OCI-LY7 (cell line): Measurements from ENCODE around the gene WEE2. TPM values are rescaled to one million over a fixed set of nuclear protein-coding genes. Genes with fewer than 3 reads are reported as not detected.

ENCODE experiments used
- Bru-seq: library from RNA; stranded (reverse); fragments of 400-500 nt; gene quantifications from one replicate; lab custom pipeline; 2021; lab: Mats Ljungman, UMichigan
- BruChase-seq, 2 experiments: library from RNA; stranded (reverse); fragments of 400-500 nt; gene quantifications; one replicate each; lab custom pipeline; 2021; lab: Mats Ljungman, UMichigan
- BruUV-seq: library from RNA; stranded (reverse); fragments of 400-500 nt; replicated peaks from 2 replicates; lab custom pipeline; 2021; lab: Mats Ljungman, UMichigan
- CTCF ChIA-PET: fragments of 300-600 bp; sonication (Branson Sonifier 250); formaldehyde crosslinking; loops from one replicate; lab custom pipeline; 2022; ENCODE audit warnings: antibody characterized with exemption; ENCODE audit not compliant: unreplicated experiment; lab: Charles Lee
- POLR2A ChIA-PET: fragments of 300-600 bp; sonication (Branson Sonifier 250); formaldehyde crosslinking; loops from one replicate; lab custom pipeline; 2022; ENCODE audit warnings: antibody characterized with exemption; lab: Charles Lee
- DNase-seq: peaks from one replicate; pipeline ENCODE4 v3.0.0-alpha.2; 2015; ENCODE audit warnings: low spot score
- H2AFZ ChIP-seq: fragments of 200-600 bp; sonication (generic), shearing (Covaris generic); 2 replicates; pipeline ENCODE4 v1.6.1; 2014; ENCODE audit warnings: mild to moderate bottlenecking, antibody characterized with exemption, low read length, moderate library complexity
- H3K27ac ChIP-seq: fragments of 200-600 bp; sonication (generic); 2 replicates; pipeline ENCODE4 v1.5.1; 2014; ENCODE audit warnings: mixed run types, low read depth, mild to moderate bottlenecking, moderate library complexity, low read length, inconsistent platforms; ENCODE audit not compliant: poor library complexity, severe bottlenecking
- H3K36me3 ChIP-seq: fragments of 200-600 bp; sonication (generic); 2 replicates; pipeline ENCODE4 v1.6.1; 2014; ENCODE audit warnings: mild to moderate bottlenecking, antibody characterized with exemption, low read length, moderate library complexity, mixed read lengths; ENCODE audit not compliant: insufficient read depth
- H3K4me1 ChIP-seq: fragments of 200-600 bp; sonication (generic); 2 replicates; pipeline ENCODE4 v1.5.1; 2014; ENCODE audit warnings: mild to moderate bottlenecking, low read length; ENCODE audit not compliant: insufficient read depth, poor library complexity, severe bottlenecking
- H3K4me2 ChIP-seq: fragments of 200-600 bp; sonication (generic); 2 replicates; pipeline ENCODE4 v1.6.1; 2014; ENCODE audit warnings: mild to moderate bottlenecking, low read length
- H3K4me3 ChIP-seq: fragments of 200-600 bp; sonication (generic); 2 replicates; pipeline ENCODE4 v1.5.1; 2014; ENCODE audit warnings: mild to moderate bottlenecking, low read depth, low read length; ENCODE audit not compliant: poor library complexity, severe bottlenecking
- H3K79me2 ChIP-seq: fragments of 200-600 bp; sonication (generic); 2 replicates; pipeline ENCODE4 v1.6.1; 2016; ENCODE audit warnings: low read depth, mild to moderate bottlenecking, low read length, moderate library complexity, mixed read lengths; ENCODE audit not compliant: insufficient read depth
- H3K9me2 ChIP-seq: fragments of 200-600 bp; sonication (generic); 2 replicates; pipeline ENCODE4 v1.6.1; 2016; ENCODE audit warnings: mild to moderate bottlenecking, low read length, mixed read lengths; ENCODE audit not compliant: insufficient read depth
- H3K9me3 ChIP-seq: fragments of 200-600 bp; sonication (generic); 2 replicates; pipeline ENCODE4 v1.6.1; 2014; ENCODE audit warnings: mild to moderate bottlenecking, mixed run types, low read length, mixed read lengths
- H4K20me1 ChIP-seq: fragments of 200-600 bp; sonication (generic); 2 replicates; pipeline ENCODE4 v1.6.1; 2014; ENCODE audit warnings: mild to moderate bottlenecking, antibody characterized with exemption, low read length, moderate library complexity, mixed read lengths; ENCODE audit not compliant: insufficient read depth
- CTCF ChIP-seq: fragments of 200-600 bp; sonication (generic); conservative IDR thresholded peaks from 2 replicates; pipeline ENCODE4 v1.5.1; 2014; ENCODE audit warnings: mild to moderate bottlenecking, antibody characterized with exemption, low read length, moderate library complexity, mixed read lengths
- EZH2phosphoT487 ChIP-seq: fragments of 200-600 bp; sonication (generic); IDR thresholded peaks from 2 replicates; pipeline ENCODE4 v1.6.1; 2018; ENCODE audit warnings: low read depth, borderline replicate concordance, mild to moderate bottlenecking, mixed run types, antibody characterized with exemption, low read length, moderate library complexity, mixed read lengths
- intact Hi-C: fragments of 100-400 bp; cut with micrococcal nuclease; formaldehyde crosslinking; loops from one replicate; pipeline ENCODE4 v1.10.0; 2022; ENCODE audit not compliant: unreplicated experiment
- long read RNA-seq: library from polyadenylated mRNA; stranded (forward); transcript quantifications from one replicate; pipeline ENCODE4 v2.0.0, GENCODE V29; 2022
- total RNA-seq, 2 experiments: library from RNA; depleted of rRNA in 1 of 2; stranded (reverse); fragments of >200 nt in 1 of 2; shearing (Covaris generic) in 1 of 2; gene quantifications; 2 replicates each; pipeline ENCODE4 v1.2.3, GENCODE V29; 2014 to 2022

The WEE2 gene
- not detected in 2 replicates for total RNA-seq (2014; rRNA removed; shearing (Covaris generic))
- not detected in 2 replicates for total RNA-seq (2022)
- Bru-seq, nascent RNA = percentile 10 among the genes with signal in this experiment
- percentile 6 among the genes with signal in this experiment for BruChase-seq, experiment 1, labeled RNA remaining after a 6-hour chase
- not detected for BruChase-seq, experiment 2, labeled RNA remaining after a 2-hour chase
- long read RNA-seq = 0 reads

DNA sequence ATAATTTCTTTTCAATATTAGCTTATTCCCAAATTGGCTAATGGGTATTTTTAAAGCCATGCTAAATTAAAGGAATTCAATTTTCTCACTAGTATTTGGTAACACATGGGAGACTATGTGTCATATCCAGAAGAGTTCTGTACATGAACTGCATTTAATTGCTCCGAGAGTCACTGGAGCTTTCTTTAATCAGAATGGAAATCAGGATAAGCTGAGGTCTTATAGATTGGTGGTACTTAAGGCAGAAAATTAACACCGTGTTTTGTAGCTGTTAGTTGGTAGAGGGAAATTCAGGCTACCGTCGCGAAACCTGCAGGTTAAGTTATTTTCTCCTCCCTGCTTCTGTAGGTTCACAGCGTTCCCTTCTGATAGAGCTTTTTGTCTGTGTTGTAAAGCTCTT, at the start of gene WEE2:
Gene WEE2 (plus strand): TSS at position 3 of the 400 bp plus-strand sequence. CDS start 406 bp downstream, outside the sequence.
- intact Hi-C loops = no loop called here
- Histone ChIP-seq H3K9me2 (no peaks in the 10 kb centered on the region), H3K27ac (no peak within 1 kb of the TSS), H3K36me3 (no peaks in the 10 kb centered on the region), H4K20me1 (no peaks in the 10 kb centered on the region), H3K4me3 (no peak within 1 kb of the TSS), H3K4me2 (no peak within 1 kb of the TSS), H3K9me3 (no peaks in the 10 kb centered on the region), H3K4me1 (no peaks in the 10 kb centered on the region), H3K79me2 (no peaks in the 10 kb centered on the region), H2AFZ (no peak within 1 kb of the TSS)
- TF ChIP-seq CTCF (no peak), EZH2phosphoT487 (no peak)
- CTCF ChIA-PET = no interaction called here
- BruUV-seq = no TSS peak
- DNase-seq = no peak
- POLR2A ChIA-PET = interaction anchor here (0.6 to 1.0 kb wide), 2 partner anchors 11 to 26 kb away, joined by 3 to 4 read pairs; no protein-coding TSS in a partner anchor

DNA sequence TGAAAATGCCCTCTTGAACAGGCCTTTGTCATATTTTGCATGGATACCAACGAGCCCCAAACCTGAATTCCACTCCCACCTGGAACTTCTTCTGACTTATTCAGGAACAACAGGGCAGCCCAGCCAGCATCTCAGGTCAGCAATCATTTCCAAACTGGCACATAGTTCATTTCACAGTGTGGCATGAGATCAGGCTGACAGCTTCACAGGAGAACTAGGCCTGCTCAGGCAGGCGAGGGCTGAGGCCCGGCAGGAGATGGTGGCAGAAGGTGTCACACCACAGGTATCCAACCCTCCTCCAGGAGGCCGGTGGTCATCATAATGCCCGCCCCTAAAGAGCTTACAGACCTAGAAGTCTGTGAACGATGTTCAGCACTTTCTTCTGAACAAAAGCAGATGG, 48.7 kb upstream of the WEE2 start:
- Histone ChIP-seq H4K20me1 (no peaks in the 10 kb centered on the region), H3K9me2 (no peaks in the 10 kb centered on the region), H3K27ac (no peak overlapping the region), H3K36me3 (peaks cover 7% of the 10 kb centered on the region; the same call in 1 of the 2 replicates), H3K9me3 (no peaks in the 10 kb centered on the region), H2AFZ (no peak overlapping the region), H3K79me2 (no peaks in the 10 kb centered on the region), H3K4me1 (peaks cover 14% of the 10 kb centered on the region), H3K4me3 (no peak overlapping the region), H3K4me2 (no peak overlapping the region)
- intact Hi-C loops = no loop called here
- TF ChIP-seq EZH2phosphoT487 (no peak), CTCF (no peak)
- no peak for DNase-seq
- no TSS peak for BruUV-seq
- ChIA-PET CTCF (no interaction called here), POLR2A (no interaction called here)

DNA sequence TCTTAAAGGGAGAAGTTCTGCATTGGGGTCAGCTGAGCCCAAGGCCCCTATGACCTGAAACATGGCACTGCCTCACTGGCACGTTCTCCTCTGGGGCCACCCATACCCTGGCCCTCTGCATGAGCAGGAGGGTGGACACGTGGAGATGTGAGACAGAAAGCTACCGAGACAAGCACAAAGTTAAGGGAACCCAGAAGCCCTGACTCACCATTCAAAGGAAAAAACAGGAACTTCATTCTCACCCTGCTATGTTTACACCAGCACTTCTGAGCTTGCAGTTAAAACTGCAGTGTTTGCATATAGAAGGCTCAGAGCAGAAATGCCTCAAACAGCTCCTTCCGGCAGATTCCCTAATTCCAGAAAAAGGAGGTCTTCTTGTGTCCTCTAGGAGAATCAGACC, 47.9 kb upstream of the WEE2 start:
- H2AFZ ChIP-seq = no peak overlapping the region
- no peak overlapping the region for H3K27ac ChIP-seq
- no peaks in the 10 kb centered on the region for H4K20me1 ChIP-seq
- H3K4me3 ChIP-seq = no peak overlapping the region
- no peaks in the 10 kb centered on the region for H3K9me3 ChIP-seq
- H3K36me3 ChIP-seq = 0 out of 2 replicates have a peak, but pooled peaks cover 3% of the 10 kb centered on the region
- no TSS peak for BruUV-seq
- no peaks in the 10 kb centered on the region for H3K79me2 ChIP-seq
- no peak for TF ChIP-seq CTCF
- TF ChIP-seq EZH2phosphoT487 = no peak
- DNase-seq = no peak
- H3K4me1 ChIP-seq = peaks cover 14% of the 10 kb centered on the region
- H3K4me2 ChIP-seq = no peak overlapping the region
- ChIA-PET POLR2A (interaction anchor here (0.7 to 1.0 kb wide), 2 partner anchors 18 to 71 kb away, joined by 3 read pairs; no protein-coding TSS in a partner anchor), CTCF (no interaction called here)
- no peaks in the 10 kb centered on the region for H3K9me2 ChIP-seq
- intact Hi-C loops = no loop called here
